ENCODE data around the gene RFX3. TPM values are rescaled to one million over a fixed set of nuclear protein-coding genes. Genes with fewer than 3 reads are reported as not detected.

The RFX3 gene
- total RNA-seq, 1 donor from 2014 or later = 18.5 TPM

- TF ChIP-seq CTCF (IDR thresholded peaks at IDR 0.05; ENCODE audit: unreplicated experiment) = no peak
- peaks cover 31% of the 10 kb centered on the region for H3K4me1 Mint-ChIP-seq (ENCODE audit: unreplicated experiment)
- peaks cover 21% of the 10 kb centered on the region for H3K27me3 Mint-ChIP-seq (ENCODE audit: unreplicated experiment)
- H3K4me3 Mint-ChIP-seq (ENCODE audit: unreplicated experiment) = no peak overlapping the region
- H3K36me3 Mint-ChIP-seq (ENCODE audit: low read depth, unreplicated experiment) = peaks cover 11% of the 10 kb centered on the region
- no peaks in the 10 kb centered on the region for H3K9me3 Mint-ChIP-seq (ENCODE audit: unreplicated experiment)
- H3K27ac Mint-ChIP-seq (ENCODE audit: unreplicated experiment) = peak overlapping the region; percentile 62
- DNase-seq (ENCODE audit: low spot score) = no peak
Observed at GRCh38 chr9:3528451-3528850, 2.6 kb upstream of the RFX3 start.

DNA sequence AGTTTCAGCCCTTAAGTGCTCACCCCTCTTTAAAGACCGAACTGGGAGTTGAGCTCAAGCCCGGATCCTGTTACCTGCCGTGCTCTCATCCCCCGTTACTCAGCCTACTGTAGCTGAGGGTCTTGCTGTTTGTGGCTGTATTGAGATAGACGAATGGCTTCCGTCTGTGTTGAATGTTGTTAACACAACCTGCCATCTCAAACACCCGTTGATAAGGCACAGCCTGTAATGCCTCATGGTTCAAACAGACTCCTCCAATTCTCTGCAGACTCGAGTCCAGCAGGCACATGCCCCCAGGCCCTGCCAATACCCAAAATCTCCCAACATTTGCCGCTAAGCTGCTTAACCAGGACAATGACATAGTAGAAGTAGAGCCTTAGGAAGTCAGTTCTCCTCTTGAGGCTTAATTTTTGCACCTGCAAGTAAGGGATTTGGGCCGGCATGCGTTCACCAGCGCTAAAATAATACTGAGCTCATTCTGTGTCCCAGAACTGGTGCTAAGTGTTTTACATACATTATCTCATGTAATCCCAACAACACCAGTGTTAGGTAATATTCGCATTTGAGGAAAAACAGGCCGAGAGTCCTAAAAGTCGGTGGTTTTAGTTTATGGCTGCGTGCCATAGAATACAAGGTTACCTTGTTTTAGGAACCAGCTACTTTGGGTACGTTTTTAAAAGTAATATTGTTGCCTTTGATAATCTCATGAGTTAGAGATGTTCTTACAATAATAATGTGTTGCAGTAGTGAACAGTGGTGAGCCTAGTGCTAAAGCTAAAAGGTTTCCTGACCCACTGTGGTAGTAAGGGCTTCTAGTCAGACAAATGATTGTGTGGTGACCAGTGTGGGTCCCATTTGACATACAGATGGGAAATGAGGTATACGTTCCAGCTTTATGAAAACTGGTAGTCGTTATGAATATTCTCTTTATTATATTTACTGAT is 1.5 kb upstream of the RFX3 start:
- no peaks in the 10 kb centered on the region for H3K9me3 Mint-ChIP-seq (ENCODE audit: unreplicated experiment)
- peak overlapping the region; percentile 99 for H3K4me3 Mint-ChIP-seq (ENCODE audit: unreplicated experiment)
- no peak for TF ChIP-seq CTCF (IDR thresholded peaks at IDR 0.05; ENCODE audit: unreplicated experiment)
- H3K4me1 Mint-ChIP-seq (ENCODE audit: unreplicated experiment) = peaks cover 31% of the 10 kb centered on the region
- DNase-seq (ENCODE audit: low spot score) = no peak
- peaks cover 11% of the 10 kb centered on the region for H3K36me3 Mint-ChIP-seq (ENCODE audit: low read depth, unreplicated experiment)
- H3K27me3 Mint-ChIP-seq (ENCODE audit: unreplicated experiment) = peaks cover 19% of the 10 kb centered on the region
- H3K27ac Mint-ChIP-seq (ENCODE audit: unreplicated experiment) = peak overlapping the region; percentile 100

DNA sequence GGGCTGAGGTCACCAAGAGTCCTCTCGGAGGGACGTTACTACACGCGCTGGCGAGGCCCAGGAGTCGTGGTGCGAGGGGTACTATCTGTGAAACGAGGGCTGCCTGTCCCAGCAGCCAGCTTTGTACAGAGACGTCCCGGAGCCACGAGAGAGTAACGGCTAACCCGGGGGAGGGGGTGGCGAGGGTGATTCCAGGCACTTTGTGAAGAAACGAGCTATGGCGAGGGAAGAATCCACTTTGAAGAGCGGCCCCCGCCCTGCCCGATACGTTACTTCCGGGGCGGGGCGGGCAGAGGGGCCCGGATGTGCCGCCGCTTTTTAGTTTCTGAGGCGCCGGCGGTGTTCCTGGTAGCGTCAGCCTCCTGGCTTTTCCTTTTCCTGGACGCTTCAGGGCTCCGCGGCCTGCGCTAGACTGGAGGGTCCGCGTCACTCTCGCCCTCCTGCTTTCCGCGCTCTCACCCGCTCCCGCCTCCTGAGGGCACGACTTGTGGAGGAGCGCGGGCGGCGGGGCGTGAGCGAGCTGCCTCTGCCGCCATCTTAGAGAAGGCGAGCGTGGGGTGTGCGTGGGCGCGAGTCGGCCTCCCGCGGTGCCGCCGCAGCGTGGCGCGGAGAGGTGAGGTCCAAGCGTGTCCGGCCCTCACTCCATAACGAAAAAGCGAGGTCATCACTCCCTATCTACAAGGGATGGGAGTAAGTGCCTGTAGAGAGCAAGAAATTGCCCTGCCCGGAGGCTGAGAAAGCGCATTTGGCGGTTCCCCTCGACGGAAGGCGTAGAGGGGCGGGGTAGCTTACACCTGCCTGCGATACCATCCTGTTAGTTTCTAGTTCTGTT is 580 bp upstream of the RFX3 start:
- H3K4me1 Mint-ChIP-seq (ENCODE audit: unreplicated experiment) = peaks cover 31% of the 10 kb centered on the region
- H3K36me3 Mint-ChIP-seq (ENCODE audit: low read depth, unreplicated experiment) = peaks cover 11% of the 10 kb centered on the region
- peak overlapping the region; percentile 100 for H3K27ac Mint-ChIP-seq (ENCODE audit: unreplicated experiment)
- peak; percentile 85 for DNase-seq (ENCODE audit: low spot score)
- TF ChIP-seq CTCF (IDR thresholded peaks at IDR 0.05; ENCODE audit: unreplicated experiment) = no peak
- peaks cover 19% of the 10 kb centered on the region for H3K27me3 Mint-ChIP-seq (ENCODE audit: unreplicated experiment)
- peak overlapping the region; percentile 99 for H3K4me3 Mint-ChIP-seq (ENCODE audit: unreplicated experiment)
- H3K9me3 Mint-ChIP-seq (ENCODE audit: unreplicated experiment) = no peaks in the 10 kb centered on the region

DNA sequence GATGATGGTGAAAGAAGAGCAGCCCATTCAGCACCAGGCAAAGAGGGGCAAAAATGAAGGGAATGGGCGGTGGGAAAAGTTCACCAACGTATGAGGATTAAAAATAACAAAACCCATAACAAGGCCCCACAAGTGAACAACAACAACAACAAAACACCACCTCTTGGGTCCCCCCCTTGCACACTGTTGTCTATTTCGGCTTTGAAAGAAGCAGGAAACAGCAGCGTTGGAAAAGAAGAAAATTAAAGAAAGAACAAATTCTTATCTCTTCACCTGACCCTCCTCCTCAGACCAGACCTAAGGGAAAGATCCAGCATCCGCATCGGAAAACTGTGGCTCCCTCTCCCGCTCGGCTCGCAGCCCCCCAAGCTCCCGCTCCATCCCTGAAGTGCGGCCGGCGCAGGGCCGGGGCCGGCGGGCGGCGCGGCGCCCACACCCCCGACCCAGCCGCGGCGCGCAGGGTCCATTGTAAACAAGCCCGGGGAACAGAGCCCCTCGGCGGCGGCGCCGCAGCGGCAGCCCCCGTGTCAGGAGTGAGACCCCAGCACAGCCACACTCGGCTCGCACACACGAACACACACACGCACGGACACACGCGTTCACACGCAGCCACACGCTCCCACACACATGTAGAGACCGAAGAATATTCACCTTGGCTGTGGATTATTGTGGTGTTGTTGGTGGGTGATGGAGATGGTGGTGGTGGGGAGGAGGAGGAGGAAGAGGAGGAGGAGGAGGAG is 535 bp downstream of the RFX3 start:
- TF ChIP-seq CTCF (IDR thresholded peaks at IDR 0.05; ENCODE audit: unreplicated experiment) = no peak
- Mint-ChIP-seq H3K36me3 (ENCODE audit: low read depth, unreplicated experiment) (peaks cover 11% of the 10 kb centered on the region), H3K27ac (ENCODE audit: unreplicated experiment) (peak overlapping the region; percentile 100), H3K27me3 (ENCODE audit: unreplicated experiment) (peaks cover 19% of the 10 kb centered on the region), H3K4me3 (ENCODE audit: unreplicated experiment) (peak overlapping the region; percentile 99), H3K9me3 (ENCODE audit: unreplicated experiment) (no peaks in the 10 kb centered on the region), H3K4me1 (ENCODE audit: unreplicated experiment) (peaks cover 31% of the 10 kb centered on the region)
- peak; percentile 43 for DNase-seq (ENCODE audit: low spot score)
